ENCODE measurements around the gene KLF11.
"Not testable (repeated sequence)": the region's sequence is repeated elsewhere in the genome, so short reads cannot be mapped to it uniquely, and the experiment has no call there.

Gene KLF11

GRCh38 chr2:10027660-10028330 lies 15.6 kb upstream of the KLF11 start:
- DNase-seq (ENCODE audit: low spot score), result no peak

- no peak for DNase-seq (ENCODE audit: low spot score)
Observed at GRCh38 chr2:10028407-10028987, 14.9 kb upstream of the KLF11 start.

- peak; percentile 70 for DNase-seq (ENCODE audit: low spot score)
Observed at GRCh38 chr2:10028988-10029874, 14.1 kb upstream of the KLF11 start.

- DNase-seq (ENCODE audit: low spot score), result no peak
Observed at GRCh38 chr2:10029875-10030223, 13.5 kb upstream of the KLF11 start.

- no peak for DNase-seq (ENCODE audit: low spot score)
Observed at GRCh38 chr2:10030311-10030736, 13.0 kb upstream of the KLF11 start.

DNA sequence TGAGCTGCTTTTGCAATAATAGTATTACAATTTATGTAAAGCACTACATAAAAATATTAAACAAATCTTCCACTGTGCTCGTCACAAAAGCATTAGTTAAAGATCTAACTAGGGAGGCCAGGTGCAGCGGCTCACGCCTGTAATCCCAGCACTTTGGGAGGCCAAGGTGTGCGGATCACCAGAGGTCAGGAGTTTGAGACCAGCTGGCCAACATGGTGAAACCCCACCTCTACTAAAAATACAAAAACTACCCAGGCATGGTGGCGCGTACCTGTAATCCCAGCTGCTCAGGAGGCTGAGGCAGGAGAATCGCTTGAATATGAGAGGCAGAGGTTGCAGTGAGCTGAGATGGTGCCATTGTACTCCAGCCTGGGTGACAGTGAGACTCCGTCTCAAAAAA lies 12.6 kb upstream of the KLF11 start:
- not testable (repeated sequence) for DNase-seq (ENCODE audit: low spot score)

- DNase-seq (ENCODE audit: low spot score), result no peak
Observed at GRCh38 chr2:10031886-10032745, 11.2 kb upstream of the KLF11 start.

DNA sequence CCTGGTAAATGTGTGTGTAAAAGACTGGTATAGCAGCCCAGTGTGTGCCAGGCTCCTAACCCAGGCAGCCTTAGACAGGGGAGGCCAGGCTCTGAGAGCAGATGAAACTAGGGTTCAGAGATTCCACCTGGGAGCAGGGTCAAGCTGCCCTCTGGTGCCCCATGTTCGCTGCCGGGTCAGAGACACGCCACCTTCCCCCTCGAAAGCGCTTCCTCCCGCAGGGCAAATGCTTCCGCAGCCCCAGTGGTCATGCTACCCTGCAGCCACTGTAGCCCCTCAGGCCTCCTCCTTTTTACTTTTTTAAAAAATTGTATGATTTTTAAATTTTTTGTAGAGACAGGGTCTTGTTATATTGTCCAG lies 10.6 kb upstream of the KLF11 start:
- no peak for DNase-seq (ENCODE audit: low spot score)

GRCh38 chr2:10033251-10034006 lies 9.9 kb upstream of the KLF11 start:
- DNase-seq (ENCODE audit: low spot score), result no peak

GRCh38 chr2:10034333-10035052 lies 8.9 kb upstream of the KLF11 start:
- DNase-seq (ENCODE audit: low spot score), result no peak

DNA sequence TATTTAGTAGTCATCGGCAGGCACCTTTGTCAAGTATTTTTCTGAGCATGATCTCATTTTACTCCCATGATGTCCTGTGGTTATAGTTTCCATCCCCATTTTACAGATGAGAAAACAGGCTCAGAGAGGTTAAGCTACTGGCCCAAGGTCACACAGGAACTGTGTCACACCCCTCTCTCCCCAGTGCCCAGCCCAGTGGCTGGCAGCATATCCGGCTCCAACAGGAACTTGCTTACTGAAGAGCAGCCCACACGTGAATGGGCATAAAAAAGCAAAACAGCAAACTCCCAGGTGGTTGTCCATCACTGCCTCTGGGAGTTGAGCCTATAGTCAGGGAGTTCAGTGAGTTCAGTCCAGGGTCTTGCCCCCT lies 8.3 kb upstream of the KLF11 start:
- no peak for DNase-seq (ENCODE audit: low spot score)

GRCh38 chr2:10035633-10036032 lies 7.7 kb upstream of the KLF11 start:
- DNase-seq (ENCODE audit: low spot score), result no peak

GRCh38 chr2:10036095-10036884 lies 7.1 kb upstream of the KLF11 start:
- peak; percentile 63 for DNase-seq (ENCODE audit: low spot score)

DNA sequence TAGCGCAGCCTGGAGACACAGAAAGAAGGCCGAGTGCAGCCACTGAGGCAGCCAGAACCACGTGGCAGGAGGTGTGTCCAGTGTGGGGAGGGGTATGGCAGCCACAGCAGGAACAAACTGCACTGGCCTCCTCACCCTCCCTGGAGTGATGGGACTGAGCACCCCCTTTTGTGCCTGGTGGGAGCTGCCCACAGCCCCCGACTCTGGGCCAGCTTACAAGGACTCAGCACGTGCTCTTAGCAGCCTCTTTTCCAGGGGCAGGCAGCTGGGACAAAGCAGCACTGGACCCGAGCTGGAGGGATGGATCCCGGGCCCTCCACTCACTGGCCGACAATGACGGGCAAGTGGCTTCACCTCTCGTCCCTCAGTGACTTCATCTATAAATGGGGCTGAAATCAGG lies 5.2 kb upstream of the KLF11 start:
- DNase-seq (ENCODE audit: low spot score), result no peak

DNA sequence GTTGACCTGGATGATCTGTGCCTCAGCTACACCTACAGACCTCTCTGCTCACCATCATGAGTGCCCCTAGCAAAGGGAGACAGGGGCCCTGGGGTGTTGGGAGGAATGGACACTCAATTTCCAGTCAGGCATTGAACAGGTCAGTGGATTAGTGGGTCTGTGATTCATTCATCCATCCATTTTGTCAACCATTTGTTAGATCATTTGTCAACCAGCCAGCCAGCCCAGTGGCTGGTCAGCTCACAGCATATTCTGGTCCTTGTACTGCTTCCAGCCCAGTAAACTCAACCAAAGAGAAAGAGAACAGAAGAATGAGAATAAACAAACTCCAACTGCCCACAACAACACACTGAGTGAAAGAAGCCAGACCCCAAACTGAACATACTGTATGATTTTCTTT lies 4.6 kb upstream of the KLF11 start:
- DNase-seq (ENCODE audit: low spot score), result no peak

DNA sequence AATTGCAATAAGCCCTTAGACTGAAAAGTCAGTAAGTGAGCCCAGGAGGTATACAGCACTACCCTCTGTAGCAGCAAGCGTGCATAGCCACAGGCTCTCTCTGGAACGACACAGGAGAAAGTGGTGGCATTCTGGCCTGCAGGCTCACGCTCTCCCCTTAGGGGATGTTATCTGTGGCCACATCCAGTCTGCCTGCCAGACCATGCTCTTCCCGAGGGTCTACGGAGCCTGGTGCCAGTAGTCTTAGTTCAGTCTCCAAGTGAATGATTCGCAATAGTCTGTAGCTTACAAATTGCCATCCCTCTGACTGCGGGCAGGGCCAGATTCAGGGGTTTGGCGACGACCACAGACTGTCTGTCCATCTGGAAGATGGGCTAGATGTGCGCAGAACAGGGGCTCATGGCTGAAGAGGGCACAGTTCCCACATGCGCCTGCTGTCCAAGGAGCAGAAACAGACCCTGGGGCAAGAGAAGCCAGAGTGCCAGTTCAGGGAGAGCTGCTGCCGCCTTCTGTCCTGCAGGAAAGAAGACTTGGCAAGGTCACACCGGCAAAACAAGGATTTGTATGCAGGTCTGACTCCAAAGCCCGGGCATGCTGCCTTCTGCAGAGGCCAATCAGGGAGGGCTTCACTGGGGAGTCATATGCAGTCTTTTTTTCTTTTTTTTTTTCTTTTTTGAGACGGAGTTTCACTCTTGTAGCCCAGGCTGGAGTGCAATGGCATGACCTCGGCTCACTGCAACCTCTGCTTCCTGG lies 3.5 kb upstream of the KLF11 start:
- DNase-seq (ENCODE audit: low spot score), result no peak

GRCh38 chr2:10041711-10042110 lies 1.6 kb upstream of the KLF11 start:
- DNase-seq (ENCODE audit: low spot score), result no peak

- DNase-seq (ENCODE audit: low spot score), result peak; percentile 70
Observed at GRCh38 chr2:10042301-10043161, 819 bp upstream of the KLF11 start.
